ENCODE measurements around the gene SAC3D1.

DNA sequence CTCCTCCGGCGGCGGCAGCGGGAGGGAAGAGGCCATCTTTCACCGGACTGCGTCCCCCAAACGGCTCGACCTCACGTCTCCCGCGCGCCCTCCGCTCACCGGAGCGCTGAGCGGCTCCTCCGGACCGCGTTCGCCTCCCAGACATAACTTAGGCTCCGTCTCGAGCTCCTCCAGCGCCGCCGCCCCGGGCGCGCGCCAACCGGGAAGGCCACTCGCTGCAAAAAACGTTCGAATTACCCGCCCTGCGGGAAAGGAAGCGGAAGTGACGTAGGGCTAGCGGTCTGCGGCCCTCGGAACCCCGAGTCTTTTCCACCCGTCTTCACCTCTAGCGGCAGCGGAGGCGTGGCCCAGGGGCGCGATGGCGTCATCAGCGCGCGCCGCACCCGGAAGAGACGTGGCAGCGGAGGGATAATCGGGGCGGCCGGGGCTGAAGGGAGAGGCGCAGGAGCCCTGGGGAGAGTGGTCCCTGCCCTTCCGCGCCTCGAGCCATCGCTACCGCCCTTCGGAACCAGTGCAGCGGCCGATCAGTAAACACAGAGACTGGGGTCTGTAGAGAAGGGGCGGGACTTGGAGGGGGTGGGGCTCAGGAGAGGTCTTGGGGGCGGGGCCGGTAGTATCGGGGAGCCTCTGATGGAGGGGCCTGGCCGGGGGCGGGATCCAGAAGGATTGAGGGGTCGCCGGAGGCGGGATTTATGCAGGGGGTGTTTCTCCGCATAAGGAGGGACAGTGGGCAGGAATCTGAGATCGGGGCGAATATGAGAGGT, 43.0 kb downstream of the SAC3D1 start, which contains the start of the genes CDCA5 and ZFPL1:
- no peak for TF ChIP-seq CTCF (conservative IDR thresholded peaks at IDR 0.05)
- no peak for TF ChIP-seq EZH2 (IDR thresholded peaks at IDR 0.05; ENCODE audit: low read depth)

Measured in PC-9 (cell line).